Astrocyte of the hippocampus (primary cell): ENCODE results near the gene ISX.

ENCODE experiments used
- DNase-seq: peaks from one replicate; pipeline ENCODE4 v3.0.0; 2011; ENCODE audit warnings: low read depth, low spot score

Gene ISX

GRCh38 chr22:35109616-35110015 lies 43.7 kb downstream of the ISX start:
- DNase-seq = no peak

- no peak for DNase-seq
These were observed 45.3 kb downstream of the ISX start for GRCh38 chr22:35111244-35111643.

- DNase-seq = no peak
These were observed 47.4 kb downstream of the ISX start for GRCh38 chr22:35113341-35113740.

GRCh38 chr22:35114131-35114980 lies 48.4 kb downstream of the ISX start:
- no peak for DNase-seq

GRCh38 chr22:35115515-35115914 lies 49.6 kb downstream of the ISX start:
- no peak for DNase-seq

GRCh38 chr22:35116269-35116668 lies 50.3 kb downstream of the ISX start:
- DNase-seq = no peak

- DNase-seq = no peak
These were observed 50.9 kb downstream of the ISX start for GRCh38 chr22:35116817-35117216.

- DNase-seq = no peak
These were observed 53.5 kb downstream of the ISX start for GRCh38 chr22:35119494-35119893.

- DNase-seq = no peak
These were observed 58.8 kb downstream of the ISX start for GRCh38 chr22:35124691-35125219.

GRCh38 chr22:35126993-35127392 lies 61.0 kb downstream of the ISX start:
- DNase-seq = no peak

GRCh38 chr22:35128637-35129036 lies 62.7 kb downstream of the ISX start:
- DNase-seq = no peak

GRCh38 chr22:35131525-35132000 lies 65.6 kb downstream of the ISX start:
- DNase-seq = no peak

- no peak for DNase-seq
These were observed 66.6 kb downstream of the ISX start for GRCh38 chr22:35132568-35132967.

GRCh38 chr22:35133702-35134380 lies 67.9 kb downstream of the ISX start:
- no peak for DNase-seq

GRCh38 chr22:35134637-35135036 lies 68.7 kb downstream of the ISX start:
- no peak for DNase-seq

GRCh38 chr22:35135165-35135564 lies 69.2 kb downstream of the ISX start:
- peak; percentile 40 for DNase-seq
